Endothelial cell (in vitro differentiated cells): ENCODE data around the gene GBX1. TPM values are rescaled to one million over a fixed set of nuclear protein-coding genes. Genes with fewer than 3 reads are reported as not detected.

Source experiments
- DNase-seq: peaks from one replicate; pipeline ENCODE4 v3.0.0; 2021; ENCODE audit warnings: low spot score
- H3K27ac Mint-ChIP-seq: one replicate; pipeline ENCODE4 v1.8.0; 2021; ENCODE audit warnings: mixed read lengths, inconsistent platforms; ENCODE audit not compliant: unreplicated experiment
- H3K27me3 Mint-ChIP-seq: one replicate; pipeline ENCODE4 v1.8.0; 2021; ENCODE audit warnings: mild to moderate bottlenecking, moderate library complexity, mixed read lengths, inconsistent platforms; ENCODE audit not compliant: unreplicated experiment
- H3K36me3 Mint-ChIP-seq: one replicate; pipeline ENCODE4 v1.8.0; 2021; ENCODE audit warnings: mild to moderate bottlenecking, low read depth, mixed read lengths, inconsistent platforms; ENCODE audit not compliant: unreplicated experiment
- H3K4me1 Mint-ChIP-seq: one replicate; pipeline ENCODE4 v1.8.0; 2021; ENCODE audit warnings: mild to moderate bottlenecking, mixed read lengths, inconsistent platforms; ENCODE audit not compliant: unreplicated experiment
- H3K4me3 Mint-ChIP-seq: one replicate; pipeline ENCODE4 v1.8.0; 2021; ENCODE audit warnings: mild to moderate bottlenecking, mixed read lengths, inconsistent platforms; ENCODE audit not compliant: unreplicated experiment
- H3K9me3 Mint-ChIP-seq: one replicate; pipeline ENCODE4 v1.8.0; 2021; ENCODE audit warnings: mixed read lengths, inconsistent platforms; ENCODE audit not compliant: unreplicated experiment
- total RNA-seq: library from RNA; stranded (reverse); fragmentation: NEBNext Ultra II Directional; extraction: Animal tissue kit (Norgen Biotek cat#: 25700); gene quantifications from one replicate; pipeline ENCODE4 v1.2.1, GENCODE V29; 2021; ENCODE audit not compliant: unreplicated experiment
- TF ChIP-seq, protein P1 (sequence below): fragments of 200-600 bp; sonication (generic); IDR thresholded peaks from one replicate; pipeline ENCODE4 v1.5.0; 2021; ENCODE audit warnings: antibody characterized with exemption; ENCODE audit not compliant: unreplicated experiment

The GBX1 gene
- total RNA-seq, 1 donor from 2014 or later = 13.8 TPM

GRCh38 chr7:151137791-151138152 lies 29.7 kb downstream of the GBX1 start:
- H3K27me3 Mint-ChIP-seq = peaks cover 41% of the 10 kb centered on the region
- TF ChIP-seq, protein P1, sequence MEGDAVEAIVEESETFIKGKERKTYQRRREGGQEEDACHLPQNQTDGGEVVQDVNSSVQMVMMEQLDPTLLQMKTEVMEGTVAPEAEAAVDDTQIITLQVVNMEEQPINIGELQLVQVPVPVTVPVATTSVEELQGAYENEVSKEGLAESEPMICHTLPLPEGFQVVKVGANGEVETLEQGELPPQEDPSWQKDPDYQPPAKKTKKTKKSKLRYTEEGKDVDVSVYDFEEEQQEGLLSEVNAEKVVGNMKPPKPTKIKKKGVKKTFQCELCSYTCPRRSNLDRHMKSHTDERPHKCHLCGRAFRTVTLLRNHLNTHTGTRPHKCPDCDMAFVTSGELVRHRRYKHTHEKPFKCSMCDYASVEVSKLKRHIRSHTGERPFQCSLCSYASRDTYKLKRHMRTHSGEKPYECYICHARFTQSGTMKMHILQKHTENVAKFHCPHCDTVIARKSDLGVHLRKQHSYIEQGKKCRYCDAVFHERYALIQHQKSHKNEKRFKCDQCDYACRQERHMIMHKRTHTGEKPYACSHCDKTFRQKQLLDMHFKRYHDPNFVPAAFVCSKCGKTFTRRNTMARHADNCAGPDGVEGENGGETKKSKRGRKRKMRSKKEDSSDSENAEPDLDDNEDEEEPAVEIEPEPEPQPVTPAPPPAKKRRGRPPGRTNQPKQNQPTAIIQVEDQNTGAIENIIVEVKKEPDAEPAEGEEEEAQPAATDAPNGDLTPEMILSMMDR = no peak
- peaks cover 30% of the 10 kb centered on the region for H3K4me1 Mint-ChIP-seq
- no peak overlapping the region for H3K4me3 Mint-ChIP-seq
- no peak for DNase-seq
- H3K9me3 Mint-ChIP-seq = no peaks in the 10 kb centered on the region
- H3K36me3 Mint-ChIP-seq = peaks cover 37% of the 10 kb centered on the region
- no peak overlapping the region for H3K27ac Mint-ChIP-seq

GRCh38 chr7:151137076-151137675 lies 30.3 kb downstream of the GBX1 start:
- TF ChIP-seq, protein P1 = no peak
- Mint-ChIP-seq H3K4me1 (peaks cover 25% of the 10 kb centered on the region), H3K36me3 (peaks cover 40% of the 10 kb centered on the region), H3K4me3 (no peak overlapping the region), H3K27ac (no peak overlapping the region), H3K9me3 (no peaks in the 10 kb centered on the region), H3K27me3 (peaks cover 41% of the 10 kb centered on the region)
- no peak for DNase-seq

- H3K27ac Mint-ChIP-seq = no peak overlapping the region
- no peaks in the 10 kb centered on the region for H3K9me3 Mint-ChIP-seq
- TF ChIP-seq, protein P1 = no peak
- peaks cover 20% of the 10 kb centered on the region for H3K4me1 Mint-ChIP-seq
- H3K4me3 Mint-ChIP-seq = peak overlapping the region; percentile 16
- DNase-seq = no peak
- H3K27me3 Mint-ChIP-seq = peaks cover 38% of the 10 kb centered on the region
- H3K36me3 Mint-ChIP-seq = peaks cover 42% of the 10 kb centered on the region
These were observed 31.3 kb downstream of the GBX1 start for GRCh38 chr7:151135866-151136843.

DNA sequence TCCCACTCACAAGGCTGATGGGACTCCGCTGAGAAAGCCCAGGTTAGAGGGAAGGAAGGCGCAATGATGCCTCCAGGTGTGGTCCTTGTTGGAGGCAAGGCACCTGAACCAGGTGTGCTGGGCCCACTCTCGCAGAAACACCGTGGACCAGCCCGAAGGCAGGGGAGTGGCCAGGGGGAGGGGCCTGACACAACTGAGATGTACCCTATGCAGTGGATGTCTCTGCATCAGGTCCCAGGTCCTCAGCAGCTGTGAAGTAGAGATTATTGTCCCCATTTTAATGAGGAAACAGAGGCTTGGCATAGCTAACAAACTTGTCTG lies 32.0 kb downstream of the GBX1 start:
- Mint-ChIP-seq H3K9me3 (no peaks in the 10 kb centered on the region), H3K4me3 (no peak overlapping the region), H3K4me1 (peaks cover 16% of the 10 kb centered on the region), H3K36me3 (peaks cover 41% of the 10 kb centered on the region), H3K27ac (no peak overlapping the region), H3K27me3 (peaks cover 34% of the 10 kb centered on the region)
- TF ChIP-seq, protein P1 = no peak
- DNase-seq = no peak
